Measurements from ENCODE around the gene ATG9B. TPM values are rescaled to one million over a fixed set of nuclear protein-coding genes. Genes with fewer than 3 reads are reported as not detected.
A peak's percentile ranks its signal among the peaks of the same experiment; 100 is the strongest.
"Not testable (repeated sequence)": the region's sequence is repeated elsewhere in the genome, so short reads cannot be mapped to it uniquely, and the experiment has no call there.

Gene ATG9B
- total RNA-seq, 1 experiment from 2014 or later = 1.3 TPM

GRCh38 chr7:151028131-151028947 is 4.0 kb upstream of the ATG9B start, which contains the start of gene ABCB8:
Gene ABCB8 (plus strand): TSS chr7:151028450. CDS start chr7:151028516, 66 bp downstream.
- ChIA-PET POLR2A (ENCODE audit: unreplicated experiment) (interaction anchor here (0.6 to 1.0 kb wide), 6 partner anchors 10 to 130 kb away, joined by 3 to 5 read pairs (median 3); no protein-coding TSS in a partner anchor), CTCF (interaction anchor here (0.6 to 1.5 kb wide), 4 partner anchors 17 to 83 kb away, joined by 3 to 12 read pairs (median 4); no protein-coding TSS in a partner anchor)
- H3K4me1 ChIP-seq (ENCODE audit: insufficient read depth, low read length) = peaks cover 44% of the 10 kb centered on the region

GRCh38 chr7:151027728-151028130 is 3.4 kb upstream of the ATG9B start:
- not testable (repeated sequence) for DNase-seq; H3K9me3 ChIP-seq (ENCODE audit: low read length); H3K36me3 ChIP-seq (ENCODE audit: low read depth, low read length); H3F3A ChIP-seq (ENCODE audit: low read length, unreplicated experiment); H3K27me3 ChIP-seq (ENCODE audit: low read length); H3K9me2 ChIP-seq (replicated peaks; ENCODE audit: low read length); H4K20me1 ChIP-seq (ENCODE audit: low read length); ATAC-seq
- Histone ChIP-seq H3K27ac (ENCODE audit: low read length) (peak overlapping the region; percentile 61), H3K4me1 (ENCODE audit: insufficient read depth, low read length) (peaks cover 44% of the 10 kb centered on the region), H3K4me3 (ENCODE audit: low read length) (peak overlapping the region; percentile 75), H3K4me2 (ENCODE audit: low read length) (peak overlapping the region; percentile 88), H3K9ac (ENCODE audit: low read length) (peak overlapping the region; percentile 61), H3K79me2 (ENCODE audit: low read length) (peaks cover 24% of the 10 kb centered on the region), H2AFZ (ENCODE audit: low read length) (peak overlapping the region; percentile 62)
- intact Hi-C loops (cut with micrococcal nuclease) = loop anchor here (1.0 kb wide), 3 partner anchors 31 to 84 kb away; partner anchors contain the start of gene FASTK
- BruUV-seq (replicated peaks) = TSS peak; percentile 96
- ChIA-PET POLR2A (ENCODE audit: unreplicated experiment) (interaction anchor here (0.6 to 0.7 kb wide), 3 partner anchors 24 to 129 kb away, joined by 3 to 5 read pairs (median 4); no protein-coding TSS in a partner anchor), CTCF (interaction anchor here (0.6 to 1.5 kb wide), 4 partner anchors 16 to 83 kb away, joined by 3 to 12 read pairs (median 4); no protein-coding TSS in a partner anchor)

More at GRCh38 chr7:151028131-151028947, 4.0 kb upstream of the ATG9B start, which contains the start of gene ABCB8:
- intact Hi-C loops (cut with micrococcal nuclease) = loop anchor here (1.0 kb wide), 3 partner anchors 30 to 83 kb away; partner anchors contain the start of gene FASTK
- ATAC-seq (peak; percentile 87), DNase-seq (peak; percentile 99)
- Histone ChIP-seq H3K9me2 (replicated peaks; ENCODE audit: low read length) (no peaks in the 10 kb centered on the region), H3K27ac (ENCODE audit: low read length) (peak within 1 kb of the TSS; percentile 81), H3K27me3 (ENCODE audit: low read length) (no peaks in the 10 kb centered on the region), H3K4me2 (ENCODE audit: low read length) (peak within 1 kb of the TSS; percentile 88), H3K9me3 (ENCODE audit: low read length) (no peaks in the 10 kb centered on the region), H3K9ac (ENCODE audit: low read length) (peak within 1 kb of the TSS; percentile 86), H3K4me3 (ENCODE audit: low read length) (peak within 1 kb of the TSS; percentile 75), H4K20me1 (ENCODE audit: low read length) (no peaks in the 10 kb centered on the region), H3F3A (ENCODE audit: low read length, unreplicated experiment) (no peaks in the 10 kb centered on the region), H3K79me2 (ENCODE audit: low read length) (peaks cover 24% of the 10 kb centered on the region), H3K36me3 (ENCODE audit: low read depth, low read length) (no peaks in the 10 kb centered on the region), H2AFZ (ENCODE audit: low read length) (peak within 1 kb of the TSS; percentile 72)
- BruUV-seq (replicated peaks) = TSS peak; percentile 89
- peak; percentile 60 for TF ChIP-seq CTCF (conservative IDR thresholded peaks at IDR 0.05; ENCODE audit: low read depth, low read length)
- TF ChIP-seq EZH2 (IDR thresholded peaks at IDR 0.05; ENCODE audit: low read length, unreplicated experiment) = no peak
- TF ChIP-seq EZH2phosphoT487 (IDR thresholded peaks at IDR 0.05; ENCODE audit: borderline replicate concordance, low read length) = no peak

GRCh38 chr7:151026771-151027727 is 2.8 kb upstream of the ATG9B start:
- H3K27me3 ChIP-seq (ENCODE audit: low read length); ATAC-seq; POLR2A ChIA-PET (ENCODE audit: unreplicated experiment); BruUV-seq (replicated peaks); H3K9me2 ChIP-seq (replicated peaks; ENCODE audit: low read length); H3F3A ChIP-seq (ENCODE audit: low read length, unreplicated experiment); H4K20me1 ChIP-seq (ENCODE audit: low read length); H3K36me3 ChIP-seq (ENCODE audit: low read depth, low read length); intact Hi-C loops (cut with micrococcal nuclease); H3K9me3 ChIP-seq (ENCODE audit: low read length): not testable (repeated sequence)
- CTCF ChIA-PET = interaction anchor here (1.5 kb wide), 1 partner anchor 84 kb away, joined by 12 read pairs; no protein-coding TSS in a partner anchor
- H3K9ac ChIP-seq (ENCODE audit: low read length) = peak overlapping the region; percentile 61
- peak overlapping the region; percentile 75 for H3K4me3 ChIP-seq (ENCODE audit: low read length)
- DNase-seq = peak; percentile 42
- H3K27ac ChIP-seq (ENCODE audit: low read length) = peak overlapping the region; percentile 61
- peak overlapping the region; percentile 88 for H3K4me2 ChIP-seq (ENCODE audit: low read length)
- H3K79me2 ChIP-seq (ENCODE audit: low read length) = peaks cover 24% of the 10 kb centered on the region
- H2AFZ ChIP-seq (ENCODE audit: low read length) = peak overlapping the region; percentile 62; the same call in 1 of the 2 replicates
- peaks cover 44% of the 10 kb centered on the region for H3K4me1 ChIP-seq (ENCODE audit: insufficient read depth, low read length)
